HUES64 (cell line): ENCODE results near the gene CRYGD.
"Not testable (repeated sequence)": the region's sequence is repeated elsewhere in the genome, so short reads cannot be mapped to it uniquely, and the experiment has no call there.

Experiments
- H3K27ac ChIP-seq: 2 replicates; pipeline ENCODE4 v1.7.0; 2013; ENCODE audit warnings: low read depth, low read length, inconsistent platforms
- H3K27me3 ChIP-seq: 2 replicates; pipeline ENCODE4 v1.6.1; 2013; ENCODE audit warnings: mild to moderate bottlenecking, low read length; ENCODE audit not compliant: insufficient read depth
- H3K36me3 ChIP-seq: 2 replicates; pipeline ENCODE4 v1.6.1; 2013; ENCODE audit warnings: mild to moderate bottlenecking, low read length; ENCODE audit not compliant: insufficient read depth
- H3K4me1 ChIP-seq: 2 replicates; pipeline ENCODE4 v1.6.1; 2013; ENCODE audit warnings: mild to moderate bottlenecking, low read length, moderate library complexity; ENCODE audit not compliant: insufficient read depth
- H3K4me3 ChIP-seq: 2 replicates; pipeline ENCODE4 v1.5.1; 2013; ENCODE audit warnings: mild to moderate bottlenecking, low read length, moderate library complexity
- H3K9ac ChIP-seq: 2 replicates; pipeline ENCODE4 v1.6.1; 2013; ENCODE audit warnings: mild to moderate bottlenecking, low read depth, low read length
- H3K9me3 ChIP-seq: 2 replicates; pipeline ENCODE4 v1.6.1; 2013; ENCODE audit warnings: low read depth, low read length; ENCODE audit not compliant: insufficient read depth
- WGBS: fragments of 150-250, 120-280 bp; methylation state at CpG from one replicate; pipeline ENCODE4 v1.1.7; 2013; ENCODE audit warnings: missing lambda C conversion rate; 5-methylcytosine and 5-hydroxymethylcytosine counted together

Gene CRYGD

GRCh38 chr2:208146006-208146405, 21.7 kb upstream of the CRYGD start, which contains the start of gene CRYGB:
CRYGB (minus strand) TSS chr2:208146158; CDS start chr2:208146120, 38 bp downstream.
- no peaks in the 10 kb centered on the region for H3K36me3 ChIP-seq
- H3K9ac ChIP-seq, result no peak within 1 kb of the TSS

GRCh38 chr2:208142925-208143799, 18.8 kb upstream of the CRYGD start:
- Histone ChIP-seq H3K27ac (peak overlapping the region; percentile 50), H3K4me1 (peaks cover 12% of the 10 kb centered on the region), H3K9ac (peak overlapping the region; percentile 54; the same call in 1 of the 2 replicates), H3K9me3 (peaks cover 2% of the 10 kb centered on the region; the same call in 1 of the 2 replicates), H3K4me3 (no peak overlapping the region), H3K36me3 (no peaks in the 10 kb centered on the region), H3K27me3 (no peaks in the 10 kb centered on the region)
- WGBS, result 55% methylated on average over 12 of the region's 14 CpGs

More at GRCh38 chr2:208146006-208146405, 21.7 kb upstream of the CRYGD start, which contains the start of gene CRYGB:
- WGBS, result 66% methylated on average over 6 of the region's 6 CpGs
- Histone ChIP-seq H3K27ac (no peak within 1 kb of the TSS), H3K4me1 (peaks cover 12% of the 10 kb centered on the region), H3K4me3 (no peak within 1 kb of the TSS), H3K27me3 (no peaks in the 10 kb centered on the region), H3K9me3 (no peaks in the 10 kb centered on the region)

- H3K9ac ChIP-seq, result peak overlapping the region; percentile 54; the same call in 1 of the 2 replicates
These were observed 18.1 kb upstream of the CRYGD start for GRCh38 chr2:208142240-208142924.

GRCh38 chr2:208139447-208139846, 15.1 kb upstream of the CRYGD start:
- H3K4me1 ChIP-seq, result peaks cover 10% of the 10 kb centered on the region
- H3K9ac ChIP-seq, result no peak overlapping the region
- H3K4me3 ChIP-seq, result no peak overlapping the region
- H3K9me3 ChIP-seq, result peaks cover 5% of the 10 kb centered on the region; the same call in 1 of the 2 replicates
- no peaks in the 10 kb centered on the region for H3K27me3 ChIP-seq
- H3K36me3 ChIP-seq, result no peaks in the 10 kb centered on the region
- WGBS, result 90% methylated on average over 18 of the region's 18 CpGs
- no peak overlapping the region for H3K27ac ChIP-seq

More at GRCh38 chr2:208142240-208142924, 18.1 kb upstream of the CRYGD start:
- 84% methylated on average over 8 of the region's 8 CpGs for whole genome bisulfite sequencing
- Histone ChIP-seq H3K36me3 (no peaks in the 10 kb centered on the region), H3K27me3 (no peaks in the 10 kb centered on the region), H3K9me3 (peaks cover 5% of the 10 kb centered on the region; the same call in 1 of the 2 replicates), H3K4me1 (peaks cover 12% of the 10 kb centered on the region), H3K27ac (peak overlapping the region; percentile 25; the same call in 1 of the 2 replicates), H3K4me3 (no peak overlapping the region)

GRCh38 chr2:208138334-208138733, 14.0 kb upstream of the CRYGD start:
- H3K9me3 ChIP-seq, H3K36me3 ChIP-seq, H3K27ac ChIP-seq, H3K27me3 ChIP-seq, H3K4me3 ChIP-seq, H3K9ac ChIP-seq: not testable (repeated sequence)
- WGBS, result 94% methylated on average over 7 of the region's 7 CpGs
- H3K4me1 ChIP-seq, result peaks cover 10% of the 10 kb centered on the region

- whole genome bisulfite sequencing, result 93% methylated on average over 2 of the region's 2 CpGs
- no peak overlapping the region for H3K27ac ChIP-seq
- no peaks in the 10 kb centered on the region for H3K4me1 ChIP-seq
These were observed 12.4 kb upstream of the CRYGD start for GRCh38 chr2:208136716-208137094.

GRCh38 chr2:208135794-208136715, 11.7 kb upstream of the CRYGD start:
- Histone ChIP-seq H3K4me1 (no peaks in the 10 kb centered on the region), H3K36me3 (no peaks in the 10 kb centered on the region), H3K27ac (no peak overlapping the region), H3K9ac (no peak overlapping the region), H3K27me3 (no peaks in the 10 kb centered on the region), H3K9me3 (peaks cover 5% of the 10 kb centered on the region; the same call in 1 of the 2 replicates), H3K4me3 (no peak overlapping the region)
- 97% methylated on average over 11 of the region's 11 CpGs for WGBS

More at GRCh38 chr2:208136716-208137094, 12.4 kb upstream of the CRYGD start:
- H3K27me3 ChIP-seq, result no peaks in the 10 kb centered on the region
- H3K36me3 ChIP-seq, result no peaks in the 10 kb centered on the region
- no peak overlapping the region for H3K9ac ChIP-seq
- no peak overlapping the region for H3K4me3 ChIP-seq
- H3K9me3 ChIP-seq, result peaks cover 5% of the 10 kb centered on the region; the same call in 1 of the 2 replicates

- Histone ChIP-seq H3K9ac (no peak overlapping the region), H3K9me3 (peaks cover 5% of the 10 kb centered on the region; the same call in 1 of the 2 replicates), H3K36me3 (no peaks in the 10 kb centered on the region), H3K27ac (no peak overlapping the region), H3K4me3 (no peak overlapping the region), H3K27me3 (no peaks in the 10 kb centered on the region), H3K4me1 (0 out of 2 replicates have a peak, but pooled peaks cover 2% of the 10 kb centered on the region)
- WGBS, result 59% methylated on average over 7 of the region's 8 CpGs
These were observed 10.7 kb upstream of the CRYGD start for GRCh38 chr2:208134928-208135586.

- Histone ChIP-seq H3K4me1 (0 out of 2 replicates have a peak, but pooled peaks cover 5% of the 10 kb centered on the region), H3K36me3 (no peaks in the 10 kb centered on the region), H3K9me3 (no peaks in the 10 kb centered on the region), H3K4me3 (no peak overlapping the region), H3K27me3 (no peaks in the 10 kb centered on the region), H3K9ac (no peak overlapping the region), H3K27ac (no peak overlapping the region)
- 94% methylated on average over 6 of the region's 6 CpGs for WGBS
These were observed 6.4 kb upstream of the CRYGD start for GRCh38 chr2:208130712-208131110.
